Glutamatergic neuron (in vitro differentiated cells): ENCODE data around the gene PYGB. TPM values are rescaled to one million over a fixed set of nuclear protein-coding genes. Genes with fewer than 3 reads are reported as not detected.

ENCODE experiments used
- DNase-seq: peaks from one replicate; pipeline ENCODE4 v3.0.0; 2022
- H3K27ac Mint-ChIP-seq: one replicate; pipeline ENCODE4 v1.8.0; 2020; ENCODE audit warnings: mild to moderate bottlenecking, mixed read lengths, inconsistent platforms; ENCODE audit not compliant: unreplicated experiment
- H3K27me3 Mint-ChIP-seq: one replicate; pipeline ENCODE4 v1.8.0; 2020; ENCODE audit warnings: mild to moderate bottlenecking, moderate library complexity, mixed read lengths, inconsistent platforms; ENCODE audit not compliant: unreplicated experiment
- H3K36me3 Mint-ChIP-seq: one replicate; pipeline ENCODE4 v1.8.0; 2020; ENCODE audit warnings: mild to moderate bottlenecking, mixed read lengths, inconsistent platforms; ENCODE audit not compliant: unreplicated experiment
- H3K4me1 Mint-ChIP-seq: one replicate; pipeline ENCODE4 v1.8.0; 2020; ENCODE audit warnings: mild to moderate bottlenecking, low read depth, mixed read lengths, inconsistent platforms; ENCODE audit not compliant: unreplicated experiment
- H3K4me3 Mint-ChIP-seq: one replicate; pipeline ENCODE4 v1.8.0; 2020; ENCODE audit warnings: mild to moderate bottlenecking, mixed read lengths, inconsistent platforms; ENCODE audit not compliant: unreplicated experiment
- H3K9me3 Mint-ChIP-seq: one replicate; pipeline ENCODE4 v1.8.0; 2020; ENCODE audit warnings: mild to moderate bottlenecking, moderate library complexity, mixed read lengths, inconsistent platforms; ENCODE audit not compliant: unreplicated experiment
- total RNA-seq: library from RNA; stranded (reverse); fragmentation: NEBNext Ultra II Directional; extraction: Animal tissue kit (Norgen Biotek cat#: 25700); gene quantifications from one replicate; pipeline ENCODE4 v1.2.1, GENCODE V29; 2021; ENCODE audit not compliant: unreplicated experiment
- TF ChIP-seq, protein P1 (sequence below): fragments of 200-600 bp; sonication (generic); IDR thresholded peaks from one replicate; pipeline ENCODE4 v1.5.0; 2021; ENCODE audit not compliant: partially characterized antibody, unreplicated experiment

PYGB gene
- total RNA-seq, 1 donor from 2014 or later = 295 TPM

DNA sequence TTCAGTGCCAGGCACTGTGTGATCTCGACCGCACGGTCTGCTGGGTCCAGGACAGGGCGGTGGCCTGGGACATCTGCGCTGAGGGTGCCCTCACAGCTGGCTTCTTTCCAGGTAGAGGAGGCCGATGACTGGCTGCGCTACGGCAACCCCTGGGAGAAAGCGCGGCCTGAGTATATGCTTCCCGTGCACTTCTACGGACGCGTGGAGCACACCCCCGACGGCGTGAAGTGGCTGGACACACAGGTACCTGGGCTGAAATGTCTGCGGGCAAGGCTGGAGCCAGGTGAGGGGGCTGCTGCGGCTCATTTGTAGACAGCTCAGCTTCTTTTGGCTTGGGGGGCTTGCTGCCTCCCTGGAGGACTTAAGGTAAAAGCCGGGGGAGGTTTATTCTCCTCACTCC is 26.6 kb downstream of the PYGB start:
- peaks cover 8% of the 10 kb centered on the region for H3K27me3 Mint-ChIP-seq
- peaks cover 4% of the 10 kb centered on the region for H3K36me3 Mint-ChIP-seq
- peaks cover 14% of the 10 kb centered on the region for H3K9me3 Mint-ChIP-seq
- TF ChIP-seq, protein P1, sequence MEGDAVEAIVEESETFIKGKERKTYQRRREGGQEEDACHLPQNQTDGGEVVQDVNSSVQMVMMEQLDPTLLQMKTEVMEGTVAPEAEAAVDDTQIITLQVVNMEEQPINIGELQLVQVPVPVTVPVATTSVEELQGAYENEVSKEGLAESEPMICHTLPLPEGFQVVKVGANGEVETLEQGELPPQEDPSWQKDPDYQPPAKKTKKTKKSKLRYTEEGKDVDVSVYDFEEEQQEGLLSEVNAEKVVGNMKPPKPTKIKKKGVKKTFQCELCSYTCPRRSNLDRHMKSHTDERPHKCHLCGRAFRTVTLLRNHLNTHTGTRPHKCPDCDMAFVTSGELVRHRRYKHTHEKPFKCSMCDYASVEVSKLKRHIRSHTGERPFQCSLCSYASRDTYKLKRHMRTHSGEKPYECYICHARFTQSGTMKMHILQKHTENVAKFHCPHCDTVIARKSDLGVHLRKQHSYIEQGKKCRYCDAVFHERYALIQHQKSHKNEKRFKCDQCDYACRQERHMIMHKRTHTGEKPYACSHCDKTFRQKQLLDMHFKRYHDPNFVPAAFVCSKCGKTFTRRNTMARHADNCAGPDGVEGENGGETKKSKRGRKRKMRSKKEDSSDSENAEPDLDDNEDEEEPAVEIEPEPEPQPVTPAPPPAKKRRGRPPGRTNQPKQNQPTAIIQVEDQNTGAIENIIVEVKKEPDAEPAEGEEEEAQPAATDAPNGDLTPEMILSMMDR = no peak
- peak overlapping the region; percentile 17 for H3K27ac Mint-ChIP-seq
- peaks cover 5% of the 10 kb centered on the region for H3K4me1 Mint-ChIP-seq
- DNase-seq = no peak
- no peak overlapping the region for H3K4me3 Mint-ChIP-seq

DNA sequence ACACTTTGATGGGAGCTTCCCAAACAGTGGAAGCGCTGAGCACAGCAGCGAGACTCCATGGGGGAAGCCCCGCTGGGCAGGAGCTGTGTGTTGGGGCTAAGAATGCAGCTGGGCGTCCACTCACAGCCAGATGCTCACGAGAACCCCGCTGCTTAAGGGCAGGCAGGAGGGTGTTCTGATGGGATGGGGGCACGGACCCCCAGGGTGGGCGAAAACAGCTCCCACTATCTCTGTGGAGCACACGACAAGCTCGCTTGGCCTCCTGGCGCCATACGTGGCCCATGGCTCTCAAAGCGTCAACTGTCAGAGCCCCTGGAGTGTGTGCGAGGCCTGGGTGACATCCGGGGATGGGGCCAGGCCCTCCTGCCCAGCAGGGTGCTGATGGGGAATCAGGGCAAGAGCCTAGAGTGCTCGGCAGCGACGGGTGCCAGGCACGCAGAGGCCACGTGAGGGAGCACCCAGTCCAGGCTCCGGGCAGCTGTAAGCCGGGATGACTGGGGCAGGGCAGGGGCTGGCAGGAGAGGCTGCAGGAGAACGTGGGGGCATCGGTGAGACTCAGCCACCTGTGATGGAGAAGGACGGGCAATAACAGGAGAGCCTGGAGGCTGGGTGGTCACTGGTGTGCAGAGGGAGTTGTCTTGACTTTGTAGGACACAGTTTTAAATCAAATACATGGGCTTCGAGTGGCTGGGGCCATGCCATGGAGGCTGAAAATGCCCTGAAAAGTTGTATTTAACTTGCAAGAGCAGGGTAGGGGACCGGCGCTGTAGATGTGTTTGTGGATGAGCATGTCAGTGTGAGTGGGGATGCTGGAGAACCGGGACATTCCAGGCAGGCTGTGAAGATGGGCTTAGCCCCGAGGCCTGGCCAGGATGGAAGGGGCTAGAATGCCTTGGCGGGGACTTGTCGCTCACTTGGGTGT is 27.3 kb downstream of the PYGB start:
- TF ChIP-seq, protein P1 = no peak
- H3K27me3 Mint-ChIP-seq = peaks cover 8% of the 10 kb centered on the region
- peaks cover 14% of the 10 kb centered on the region for H3K9me3 Mint-ChIP-seq
- peak; percentile 11 for DNase-seq
- H3K4me3 Mint-ChIP-seq = no peak overlapping the region
- H3K4me1 Mint-ChIP-seq = peaks cover 5% of the 10 kb centered on the region
- H3K36me3 Mint-ChIP-seq = peaks cover 4% of the 10 kb centered on the region
- peak overlapping the region; percentile 2 for H3K27ac Mint-ChIP-seq

DNA sequence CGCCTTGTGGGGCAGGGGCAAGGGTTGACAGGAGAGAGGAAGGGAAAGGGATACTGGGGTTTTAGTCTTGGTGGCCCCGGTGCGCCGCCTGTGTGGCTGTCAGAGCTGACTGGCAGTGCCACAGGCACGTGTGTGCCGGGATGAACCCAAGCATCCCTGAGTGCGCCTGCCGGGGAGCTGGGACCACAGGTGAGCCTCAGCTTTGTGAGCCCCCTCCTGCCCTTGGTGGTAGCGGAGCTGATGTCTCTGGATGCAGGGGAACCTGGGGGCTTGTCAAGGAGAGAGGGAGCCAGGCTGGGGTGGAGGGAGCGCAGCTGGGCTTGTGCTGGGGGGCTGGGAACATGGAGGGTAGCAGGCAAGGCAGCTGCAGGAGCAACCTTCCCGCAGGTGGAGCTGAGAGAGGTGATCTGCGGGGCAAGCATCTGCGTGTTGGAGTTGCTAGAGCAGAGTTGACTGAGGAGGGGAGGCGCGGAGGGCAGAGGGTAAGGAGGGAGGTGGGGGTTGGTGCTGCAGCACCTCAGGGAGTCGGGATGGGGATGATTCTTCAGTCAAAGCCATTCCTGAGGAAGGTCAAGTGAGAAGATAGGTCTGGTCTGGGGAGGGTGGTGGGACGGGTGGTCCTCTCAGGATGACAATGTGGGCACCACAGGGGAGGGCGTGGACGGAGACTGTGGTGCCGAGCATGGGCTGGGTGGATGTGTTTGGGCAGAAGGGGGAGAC is 28.1 kb downstream of the PYGB start:
- TF ChIP-seq, protein P1 = no peak
- peak; percentile 13 for DNase-seq
- no peak overlapping the region for H3K4me3 Mint-ChIP-seq
- H3K4me1 Mint-ChIP-seq = peaks cover 5% of the 10 kb centered on the region
- peaks cover 8% of the 10 kb centered on the region for H3K27me3 Mint-ChIP-seq
- H3K27ac Mint-ChIP-seq = peak overlapping the region; percentile 2
- H3K9me3 Mint-ChIP-seq = peaks cover 14% of the 10 kb centered on the region
- peaks cover 4% of the 10 kb centered on the region for H3K36me3 Mint-ChIP-seq

DNA sequence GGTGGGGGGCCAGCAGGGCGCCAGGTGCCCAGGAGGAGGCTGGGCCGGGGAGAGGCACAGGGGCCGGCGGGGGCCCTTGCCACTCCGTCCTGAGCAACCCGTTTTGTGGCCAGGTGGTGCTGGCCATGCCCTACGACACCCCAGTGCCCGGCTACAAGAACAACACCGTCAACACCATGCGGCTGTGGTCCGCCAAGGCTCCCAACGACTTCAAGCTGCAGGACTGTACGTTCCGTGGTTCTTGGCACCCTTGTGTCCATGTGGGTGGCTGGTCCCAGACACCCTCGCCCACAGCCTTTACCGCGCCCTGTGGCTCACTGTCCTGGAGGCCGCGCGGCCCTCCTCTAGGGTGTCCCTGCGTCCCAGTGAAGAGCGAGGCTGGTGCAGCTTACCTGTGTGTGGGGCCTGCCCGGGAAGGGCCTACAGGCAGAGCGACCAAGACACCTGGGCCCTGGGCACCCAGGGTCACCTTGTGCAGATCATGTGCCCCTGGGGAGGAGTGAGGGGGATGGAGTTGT is 28.7 kb downstream of the PYGB start:
- peaks cover 5% of the 10 kb centered on the region for H3K4me1 Mint-ChIP-seq

More for the DNA sequence above, 28.7 kb downstream of the PYGB start:
- peaks cover 8% of the 10 kb centered on the region for H3K27me3 Mint-ChIP-seq
- peak; percentile 8 for DNase-seq
- H3K9me3 Mint-ChIP-seq = peaks cover 14% of the 10 kb centered on the region
- H3K27ac Mint-ChIP-seq = no peak overlapping the region
- H3K4me3 Mint-ChIP-seq = no peak overlapping the region
- H3K36me3 Mint-ChIP-seq = peaks cover 4% of the 10 kb centered on the region
- TF ChIP-seq, protein P1 = no peak
